Neural progenitor cell (in vitro differentiated cells): ENCODE data around the gene NT5DC3. TPM values are rescaled to one million over a fixed set of nuclear protein-coding genes. Genes with fewer than 3 reads are reported as not detected.

Experiments used
- DNase-seq: peaks from one replicate; pipeline ENCODE4 v3.0.0-alpha.2; 2016; ENCODE audit warnings: low spot score
- H2AFZ ChIP-seq: fragments of 200-600 bp; sonication (generic); replicated peaks from 2 replicates; pipeline ENCODE4 v1.6.1; 2016; ENCODE audit warnings: antibody characterized with exemption
- H3F3A ChIP-seq: fragments of 200-600 bp; sonication (generic); 2 replicates; pipeline ENCODE4 v1.6.1; 2016; ENCODE audit warnings: antibody characterized with exemption, low read depth
- H3K27ac ChIP-seq: fragments of 200-600 bp; sonication (generic); 2 replicates; pipeline ENCODE4 v1.5.1; 2016; ENCODE audit warnings: mild to moderate bottlenecking
- H3K27me3 ChIP-seq: fragments of 200-600 bp; sonication (generic); 2 replicates; pipeline ENCODE4 v1.6.1; 2016; ENCODE audit warnings: mild to moderate bottlenecking, moderate library complexity
- H3K36me3 ChIP-seq: fragments of 200-600 bp; sonication (generic); 2 replicates; pipeline ENCODE4 v1.5.1; 2016
- H3K4me1 ChIP-seq: fragments of 200-600 bp; sonication (generic); 2 replicates; pipeline ENCODE4 v1.6.1; 2016; ENCODE audit warnings: mixed run types
- H3K4me2 ChIP-seq: fragments of 200-600 bp; sonication (generic); 2 replicates; pipeline ENCODE4 v1.6.1; 2016
- H3K4me3 ChIP-seq: fragments of 200-600 bp; sonication (generic); 2 replicates; pipeline ENCODE4 v1.5.1; 2016
- H3K79me2 ChIP-seq: fragments of 200-600 bp; sonication (generic); 2 replicates; pipeline ENCODE4 v1.6.1; 2016; ENCODE audit warnings: low read depth
- H3K9ac ChIP-seq: fragments of 200-600 bp; sonication (generic); 2 replicates; pipeline ENCODE4 v1.6.1; 2016
- H3K9me3 ChIP-seq: fragments of 200-600 bp; sonication (generic); 2 replicates; pipeline ENCODE4 v1.5.1; 2016; ENCODE audit warnings: low read depth
- H4K20me1 ChIP-seq: fragments of 200-600 bp; sonication (generic); 2 replicates; pipeline ENCODE4 v1.6.1; 2016; ENCODE audit warnings: low read depth
- H3K27ac Mint-ChIP-seq: 3 replicates; pipeline ENCODE4 v1.8.0; 2021; ENCODE audit warnings: mixed read lengths
- H3K27me3 Mint-ChIP-seq: 2 replicates; pipeline ENCODE4 v1.8.0; 2022; ENCODE audit warnings: low read depth, mild to moderate bottlenecking, inconsistent platforms, moderate library complexity, mixed read lengths; ENCODE audit not compliant: insufficient read depth
- H3K36me3 Mint-ChIP-seq: 3 replicates; pipeline ENCODE4 v1.8.0; 2021; ENCODE audit warnings: mixed read lengths
- H3K4me1 Mint-ChIP-seq: 3 replicates; pipeline ENCODE4 v1.8.0; 2021; ENCODE audit warnings: mixed read lengths
- H3K4me3 Mint-ChIP-seq: 3 replicates; pipeline ENCODE4 v1.8.0; 2021; ENCODE audit warnings: mild to moderate bottlenecking, moderate library complexity, mixed read lengths
- H3K9me3 Mint-ChIP-seq: 3 replicates; pipeline ENCODE4 v1.8.0; 2020; ENCODE audit warnings: mixed read lengths
- CTCF ChIP-seq: fragments of 200-600 bp; sonication (generic); IDR thresholded peaks from 2 replicates; pipeline ENCODE4 v1.5.1; 2017; ENCODE audit warnings: antibody characterized with exemption, mild to moderate bottlenecking
- EZH2 ChIP-seq: fragments of 200-600 bp; sonication (generic); IDR thresholded peaks from 2 replicates; pipeline ENCODE4 v1.6.1; 2017; ENCODE audit warnings: antibody characterized with exemption, mild to moderate bottlenecking, moderate library complexity
- EZH2phosphoT487 ChIP-seq: fragments of 200-600 bp; sonication (generic); IDR thresholded peaks from 2 replicates; pipeline ENCODE4 v1.6.1; 2017; ENCODE audit warnings: antibody characterized with exemption
- total RNA-seq: library from RNA; depleted of rRNA; stranded (reverse); fragments of >200 nt; gene quantifications from 2 replicates; pipeline ENCODE4 v1.2.3, GENCODE V29; 2015; ENCODE audit warnings: low replicate concordance

Gene NT5DC3
- total RNA-seq, 1 donor from 2014 or later = 3.1 TPM

DNA sequence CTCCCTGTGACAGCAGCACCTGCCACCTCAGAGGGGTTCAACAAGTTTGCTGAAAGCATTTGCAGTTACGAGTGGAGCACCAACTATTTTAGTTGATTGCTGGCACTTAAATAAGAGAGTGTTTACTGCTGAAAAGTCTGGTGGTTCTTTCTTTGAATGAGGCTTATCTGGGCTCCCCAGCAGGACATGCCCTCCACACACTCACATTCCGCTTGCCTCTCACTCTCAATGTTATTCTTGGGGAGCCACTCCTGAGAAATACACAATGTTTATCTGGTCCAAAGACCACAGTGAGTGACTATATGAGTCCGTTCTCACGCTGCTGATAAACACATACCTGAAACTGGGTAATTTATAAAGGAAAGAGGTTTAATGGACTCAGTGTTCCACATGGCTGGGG, 31.9 kb downstream of the NT5DC3 start:
- Histone ChIP-seq H3K27ac (no peak overlapping the region), H3K79me2 (no peaks in the 10 kb centered on the region), H2AFZ (no peak overlapping the region), H3K36me3 (no peaks in the 10 kb centered on the region), H3F3A (no peaks in the 10 kb centered on the region), H3K27me3 (no peaks in the 10 kb centered on the region), H3K9ac (no peak overlapping the region), H3K9me3 (no peaks in the 10 kb centered on the region), H3K4me1 (no peaks in the 10 kb centered on the region), H3K4me2 (no peak overlapping the region), H4K20me1 (no peaks in the 10 kb centered on the region), H3K4me3 (no peak overlapping the region)
- no peaks in the 10 kb centered on the region for H3K9me3 Mint-ChIP-seq
- TF ChIP-seq CTCF (no peak), EZH2 (no peak), EZH2phosphoT487 (no peak)
- no peak for DNase-seq
- peaks cover 15% of the 10 kb centered on the region for H3K4me1 Mint-ChIP-seq
- H3K27me3 Mint-ChIP-seq = peaks cover 5% of the 10 kb centered on the region
- no peak overlapping the region for H3K4me3 Mint-ChIP-seq
- peaks cover 9% of the 10 kb centered on the region for H3K36me3 Mint-ChIP-seq
- H3K27ac Mint-ChIP-seq = no peak overlapping the region

DNA sequence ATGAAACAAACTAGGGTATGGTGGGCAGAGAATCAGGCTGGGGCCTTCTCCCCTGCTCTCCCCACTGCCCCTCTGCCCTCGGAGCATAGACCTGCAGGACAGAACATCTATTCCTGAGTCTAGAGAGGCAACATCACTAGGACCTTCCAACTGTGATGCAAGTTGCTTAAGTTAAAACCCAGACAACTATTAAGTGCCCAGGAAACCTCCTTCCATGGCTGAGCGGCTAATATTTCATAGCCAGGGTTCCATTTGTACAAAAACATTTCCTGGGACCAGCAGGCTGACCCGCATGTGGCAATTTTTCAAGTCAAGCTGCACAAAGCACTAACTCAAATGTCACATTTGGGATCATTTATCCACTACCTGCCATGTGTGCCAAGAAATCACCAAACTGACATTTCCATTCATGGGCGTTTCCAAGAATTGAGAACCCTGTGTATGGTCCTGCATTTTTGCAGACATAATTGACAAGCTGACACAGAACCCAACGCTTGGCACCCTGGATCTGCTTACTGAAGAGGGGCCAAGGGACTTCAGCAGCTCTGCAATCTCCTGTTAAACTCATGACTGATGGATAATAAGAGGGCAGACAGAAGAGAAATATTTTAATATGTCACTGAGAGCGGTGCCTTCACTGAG, 32.7 kb downstream of the NT5DC3 start:
- Mint-ChIP-seq H3K4me3 (no peak overlapping the region), H3K4me1 (peaks cover 15% of the 10 kb centered on the region), H3K27me3 (peaks cover 5% of the 10 kb centered on the region), H3K27ac (no peak overlapping the region), H3K36me3 (peaks cover 7% of the 10 kb centered on the region), H3K9me3 (no peaks in the 10 kb centered on the region)
- Histone ChIP-seq H3K4me2 (no peak overlapping the region), H3K27me3 (no peaks in the 10 kb centered on the region), H3K4me3 (no peak overlapping the region), H3K9me3 (no peaks in the 10 kb centered on the region), H3K9ac (no peak overlapping the region), H4K20me1 (no peaks in the 10 kb centered on the region), H3K4me1 (no peaks in the 10 kb centered on the region), H2AFZ (no peak overlapping the region), H3F3A (no peaks in the 10 kb centered on the region), H3K79me2 (no peaks in the 10 kb centered on the region), H3K27ac (no peak overlapping the region), H3K36me3 (no peaks in the 10 kb centered on the region)
- TF ChIP-seq CTCF = no peak
- no peak for TF ChIP-seq EZH2
- no peak for TF ChIP-seq EZH2phosphoT487
- no peak for DNase-seq

DNA sequence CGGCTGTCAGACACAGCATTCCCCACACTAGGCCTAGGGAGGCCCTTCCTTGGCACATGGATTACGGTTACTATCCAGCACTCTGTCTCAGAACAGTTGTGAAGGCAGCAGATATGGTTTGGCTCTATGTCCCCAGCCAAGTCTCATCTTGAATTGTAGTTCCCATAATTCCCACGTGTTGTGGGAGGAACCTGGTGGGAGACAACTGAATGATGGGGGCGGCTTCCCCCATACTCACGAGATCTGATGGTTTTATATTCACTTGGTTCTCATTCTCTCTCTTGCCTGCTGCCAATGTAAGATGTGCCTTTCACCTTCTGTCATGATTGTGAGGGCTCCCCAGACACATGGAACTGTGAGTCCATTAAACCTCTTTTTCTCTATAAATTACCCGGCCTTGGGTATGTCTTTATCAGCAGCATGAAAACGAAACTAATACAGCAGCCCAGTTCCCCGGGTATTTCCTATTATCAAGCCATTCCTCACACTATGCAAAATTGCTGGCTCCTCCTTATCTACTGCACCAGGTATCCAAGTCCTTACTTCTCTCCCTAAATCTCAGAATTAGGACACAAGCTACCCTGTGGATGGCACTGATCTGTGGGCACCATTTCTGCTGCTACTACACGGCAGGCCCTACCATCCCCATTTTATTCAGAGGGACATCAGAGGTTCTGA, 33.3 kb downstream of the NT5DC3 start:
- Histone ChIP-seq H3K9ac (no peak overlapping the region), H3K27me3 (no peaks in the 10 kb centered on the region), H4K20me1 (no peaks in the 10 kb centered on the region), H3K4me1 (no peaks in the 10 kb centered on the region), H3F3A (no peaks in the 10 kb centered on the region), H3K36me3 (no peaks in the 10 kb centered on the region), H3K27ac (no peak overlapping the region), H3K79me2 (no peaks in the 10 kb centered on the region), H3K9me3 (no peaks in the 10 kb centered on the region), H3K4me3 (no peak overlapping the region), H2AFZ (no peak overlapping the region), H3K4me2 (no peak overlapping the region)
- Mint-ChIP-seq H3K36me3 (peaks cover 7% of the 10 kb centered on the region), H3K4me3 (no peak overlapping the region), H3K27me3 (peaks cover 5% of the 10 kb centered on the region), H3K4me1 (peaks cover 15% of the 10 kb centered on the region), H3K27ac (no peak overlapping the region), H3K9me3 (no peaks in the 10 kb centered on the region)
- no peak for DNase-seq
- TF ChIP-seq CTCF (no peak), EZH2phosphoT487 (no peak), EZH2 (no peak)
